H1 (cell line): Measurements from ENCODE around the gene ANKRD11. TPM values are rescaled to one million over a fixed set of nuclear protein-coding genes. Genes with fewer than 3 reads are reported as not detected.

Source experiments
- CTCF ChIA-PET: fragments of 300-600 bp; sonication (Branson Sonifier 250); formaldehyde crosslinking; loops from one replicate; lab custom pipeline; 2021; ENCODE audit not compliant: partially characterized antibody; lab: Charles Lee
- POLR2A ChIA-PET: fragments of 300-600 bp; sonication (Branson Sonifier 250); formaldehyde crosslinking; loops from one replicate; lab custom pipeline; 2021; ENCODE audit warnings: inconsistent platforms; ENCODE audit not compliant: partially characterized antibody; lab: Charles Lee
- DNase-seq, 2 experiments: peaks; one replicate each; pipeline versions ENCODE4 v3.0.0 to v3.0.0-alpha.2; 2010 to 2022; ENCODE audit warnings: low spot score in 2 of 2, low read depth in 1 of 2, mixed read lengths in 1 of 2
- FAIRE-seq: peaks from 2 replicates; lab custom pipeline; 2011; peaks lifted over from hg19 to GRCh38; lab: Jason Lieb, UNC
- H2AFZ ChIP-seq: 2 replicates; pipeline ENCODE4 v1.8.1; 2012; ENCODE audit warnings: low read length, inconsistent platforms
- H2AK5ac ChIP-seq: 2 replicates; pipeline ENCODE4 v1.6.1; 2013; ENCODE audit warnings: low read depth, low read length
- H2BK120ac ChIP-seq: replicated peaks from 2 replicates; pipeline ENCODE3; 2013; ENCODE audit warnings: low read depth, low read length, inconsistent platforms
- H2BK12ac ChIP-seq: 2 replicates; pipeline ENCODE4 v1.6.1; 2013; ENCODE audit warnings: low read depth, low read length
- H2BK15ac ChIP-seq: 2 replicates; pipeline ENCODE4 v1.6.1; 2013; ENCODE audit warnings: low read length
- H2BK20ac ChIP-seq: 2 replicates; pipeline ENCODE4 v1.6.1; 2013; ENCODE audit warnings: low read length
- H2BK5ac ChIP-seq: 2 replicates; pipeline ENCODE4 v1.6.1; 2013; ENCODE audit warnings: low read depth, low read length
- H3K14ac ChIP-seq: 2 replicates; pipeline ENCODE4 v1.6.1; 2013; ENCODE audit warnings: inconsistent platforms; ENCODE audit not compliant: insufficient read length
- H3K18ac ChIP-seq: 2 replicates; pipeline ENCODE4 v1.6.1; 2013; ENCODE audit warnings: low read length; ENCODE audit errors: extremely low read depth
- H3K23ac ChIP-seq: 2 replicates; pipeline ENCODE4 v1.6.1; 2013; ENCODE audit warnings: inconsistent platforms; ENCODE audit not compliant: insufficient read length
- H3K23me2 ChIP-seq: 2 replicates; pipeline ENCODE4 v1.6.1; 2013; ENCODE audit warnings: low read depth, low read length
- H3K27ac ChIP-seq: 2 replicates; pipeline ENCODE4 v1.6.1; 2011; ENCODE audit warnings: low read depth, low read length, inconsistent platforms
- H3K27me3 ChIP-seq, 4 experiments: replicated peaks in 1 of 4; 1 replicate in 1 of 4; 2 replicates in 3 of 4; pipeline versions ENCODE4 v1.6.1 to v1.8.1; 2011 to 2013; ENCODE audit warnings: low read length in 3 of 4, mild to moderate bottlenecking in 3 of 4, inconsistent platforms in 2 of 4, mixed read lengths in 2 of 4, moderate library complexity in 1 of 4; ENCODE audit not compliant: control insufficient read depth in 3 of 4, insufficient read depth in 3 of 4; ENCODE audit errors: extremely low read depth in 1 of 4
- H3K36me3 ChIP-seq, 4 experiments: 2 replicates each; pipeline versions ENCODE4 v1.6.1 to v1.8.1; 2011 to 2013; ENCODE audit warnings: mild to moderate bottlenecking in 4 of 4, low read length in 3 of 4, moderate library complexity in 2 of 4, control low read depth in 1 of 4, inconsistent platforms in 1 of 4; ENCODE audit not compliant: insufficient read depth in 4 of 4, control insufficient read depth in 2 of 4
- H3K4ac ChIP-seq: replicated peaks from 2 replicates; pipeline ENCODE3; 2013; ENCODE audit warnings: low read length, low read depth, mixed read lengths, inconsistent platforms; ENCODE audit not compliant: insufficient read length
- H3K4me1 ChIP-seq, 4 experiments: replicated peaks in 1 of 4; 1 replicate in 1 of 4; 2 replicates in 3 of 4; pipeline versions ENCODE4 v1.6.1 to v1.8.1; 2011 to 2013; ENCODE audit warnings: low read length in 3 of 4, inconsistent platforms in 2 of 4, mixed read lengths in 1 of 4; ENCODE audit not compliant: insufficient read depth in 4 of 4, control insufficient read depth in 3 of 4
- H3K4me2 ChIP-seq, 2 experiments: 2 replicates each; pipeline versions ENCODE4 v1.6.1 to v1.8.1; 2011 to 2013; ENCODE audit warnings: low read depth in 2 of 2, low read length in 2 of 2, control low read depth in 1 of 2, inconsistent platforms in 1 of 2, mild to moderate bottlenecking in 1 of 2; ENCODE audit not compliant: insufficient read depth in 1 of 2
- H3K4me3 ChIP-seq, 4 experiments: fragments of 200-600, 300-600 bp in 1 of 4; sonication (generic), shearing (Covaris generic), sonication (Bioruptor Twin) in 1 of 4; 2 replicates each; pipeline versions ENCODE4 v1.5.1 to v1.8.1; 2011 to 2016; ENCODE audit warnings: low read length in 4 of 4, low read depth in 3 of 4, control low read depth in 2 of 4, inconsistent platforms in 2 of 4, mild to moderate bottlenecking in 2 of 4, mixed read lengths in 1 of 4, moderate library complexity in 1 of 4; ENCODE audit not compliant: insufficient read depth in 2 of 4; ENCODE audit errors: extremely low read depth in 1 of 4
- H3K56ac ChIP-seq: replicated peaks from 2 replicates; pipeline ENCODE3; 2013; ENCODE audit warnings: low read depth, mild to moderate bottlenecking, mixed read lengths, low read length, inconsistent platforms; ENCODE audit not compliant: insufficient read length
- H3K79me1 ChIP-seq: 2 replicates; pipeline ENCODE4 v1.6.1; 2013; ENCODE audit warnings: low read depth, low read length, control low read depth
- H3K79me2 ChIP-seq, 2 experiments: 2 replicates each; pipeline versions ENCODE4 v1.6.1 to v1.8.1; 2012 to 2013; ENCODE audit warnings: low read length in 2 of 2, mild to moderate bottlenecking in 2 of 2, inconsistent platforms in 1 of 2; ENCODE audit not compliant: insufficient read depth in 2 of 2, control insufficient read depth in 1 of 2
- H3K9ac ChIP-seq, 4 experiments: replicated peaks in 1 of 4; 1 replicate in 1 of 4; 2 replicates in 3 of 4; pipeline versions ENCODE4 v1.6.1 to v1.8.1; 2011 to 2013; ENCODE audit warnings: low read depth in 3 of 4, low read length in 3 of 4, control low read depth in 2 of 4, mild to moderate bottlenecking in 2 of 4, moderate library complexity in 2 of 4, inconsistent platforms in 1 of 4; ENCODE audit errors: extremely low read depth in 1 of 4
- H3K9me3 ChIP-seq, 2 experiments: 2 replicates each; pipeline versions ENCODE4 v1.6.1 to v1.8.1; 2012 to 2013; ENCODE audit warnings: mild to moderate bottlenecking in 2 of 2, moderate library complexity in 2 of 2, control low read depth in 1 of 2, inconsistent platforms in 1 of 2, low read depth in 1 of 2, low read length in 1 of 2, mixed read lengths in 1 of 2; ENCODE audit not compliant: insufficient read depth in 2 of 2
- H4K20me1 ChIP-seq, 2 experiments: replicated peaks in 1 of 2; 2 replicates each; pipeline versions ENCODE3 to v1.8.1; 2011 to 2013; ENCODE audit warnings: inconsistent platforms in 2 of 2, low read length in 2 of 2, mild to moderate bottlenecking in 1 of 2; ENCODE audit not compliant: insufficient read depth in 2 of 2, control insufficient read depth in 1 of 2
- H4K5ac ChIP-seq: 2 replicates; pipeline ENCODE4 v1.6.1; 2013; ENCODE audit warnings: low read length, low read depth, mixed read lengths, inconsistent platforms; ENCODE audit not compliant: insufficient read length
- H4K8ac ChIP-seq: 2 replicates; pipeline ENCODE4 v1.8.0; 2013; ENCODE audit warnings: mild to moderate bottlenecking, moderate library complexity, low read length, inconsistent platforms; ENCODE audit not compliant: insufficient read depth; ENCODE audit errors: extremely low read depth
- H4K91ac ChIP-seq: replicated peaks from 2 replicates; pipeline ENCODE3; 2013; ENCODE audit warnings: low read length, mixed read lengths, inconsistent platforms; ENCODE audit not compliant: insufficient read length
- ASH2L ChIP-seq: fragments of 200-600, 300-600 bp; sonication (generic); IDR thresholded peaks from one replicate; pipeline ENCODE4 v1.7.1; 2017; ENCODE audit warnings: low read length
- BRCA1 ChIP-seq: IDR thresholded peaks from 2 replicates; pipeline ENCODE4 v1.6.1; 2012; ENCODE audit warnings: low read depth, low read length, improper control_type of control experiment
- CBX5 ChIP-seq: fragments of 300-800, 300-1000 bp; sonication (generic); IDR thresholded peaks from 2 replicates; pipeline ENCODE4 v1.7.1; 2016; ENCODE audit warnings: antibody characterized with exemption, low read length, low read depth
- CEBPB ChIP-seq: IDR thresholded peaks from 2 replicates; pipeline ENCODE4 v1.6.1; 2012; ENCODE audit warnings: low read depth, low read length
- EZH2 ChIP-seq: fragments of 200-600 bp; sonication (generic); IDR thresholded peaks from 2 replicates; pipeline ENCODE4 v1.7.1; 2012; ENCODE audit warnings: low read depth, mild to moderate bottlenecking, moderate library complexity, low read length, inconsistent platforms; ENCODE audit not compliant: severe bottlenecking
- GTF2F1 ChIP-seq: IDR thresholded peaks from 2 replicates; pipeline ENCODE4 v1.6.1; 2012; ENCODE audit warnings: low read depth, low read length, improper control_type of control experiment, borderline replicate concordance
- JUN ChIP-seq: IDR thresholded peaks from 2 replicates; pipeline ENCODE4 v1.6.1; 2011; ENCODE audit warnings: low read depth, mild to moderate bottlenecking, improper control_type of control experiment, low read length
- JUND ChIP-seq: IDR thresholded peaks from 2 replicates; pipeline ENCODE4 v1.6.1; 2011; ENCODE audit warnings: mild to moderate bottlenecking, improper control_type of control experiment, low read length
- MAFK ChIP-seq: IDR thresholded peaks from 2 replicates; pipeline ENCODE4 v1.6.1; 2012; ENCODE audit warnings: low read depth, mild to moderate bottlenecking, improper control_type of control experiment, low read length
- RAD21 ChIP-seq, 2 experiments: IDR thresholded peaks in 1 of 2; conservative IDR thresholded peaks in 1 of 2; 2 replicates each; pipeline ENCODE4 v1.6.1; 2011; ENCODE audit warnings: low read depth in 2 of 2, low read length in 2 of 2, improper control_type of control experiment in 1 of 2, inconsistent platforms in 1 of 2, mild to moderate bottlenecking in 1 of 2, moderate library complexity in 1 of 2
- SIRT6 ChIP-seq: IDR thresholded peaks from one replicate; pipeline ENCODE4 v1.7.1; 2012; ENCODE audit warnings: low read length, inconsistent platforms
- SP4 ChIP-seq: IDR thresholded peaks from 2 replicates; pipeline ENCODE4 v1.6.1; 2012; ENCODE audit warnings: low read length, inconsistent platforms
- SUZ12 ChIP-seq: fragments of 200-600 bp; sonication (generic); IDR thresholded peaks from 2 replicates; pipeline ENCODE4 v1.6.1; 2012; ENCODE audit warnings: mild to moderate bottlenecking, inconsistent platforms, low read length, moderate library complexity, mixed read lengths
- TAF7 ChIP-seq: optimal IDR thresholded peaks from 2 replicates; pipeline ENCODE3; 2011; ENCODE audit warnings: low read depth, mild to moderate bottlenecking, inconsistent platforms, low read length, moderate library complexity, borderline replicate concordance
- WGBS, 2 experiments: shearing (Covaris generic) in 1 of 2; methylation state at CpG; one replicate each; pipeline versions ENCODE4 v1.1.6 to v1.1.7; 2013 to 2015; ENCODE audit warnings: low lambda C conversion rate in 2 of 2, mixed read lengths in 2 of 2, inconsistent platforms in 1 of 2, low coverage in 1 of 2, missing lambda C conversion rate in 1 of 2; ENCODE audit not compliant: insufficient replicate concordance in 2 of 2, insufficient coverage in 1 of 2, insufficient read length in 1 of 2; ENCODE audit errors: extremely low coverage in 1 of 2, missing lambda C conversion rate in 1 of 2; 5-methylcytosine and 5-hydroxymethylcytosine counted together
- polyA plus RNA-seq, 7 experiments: library from polyadenylated mRNA; depleted of rRNA in 3 of 7; stranded (reverse) in 5 of 7; unstranded in 2 of 7; fragments of >200 nt in 5 of 7; fragments of 200-250 nt in 2 of 7; gene quantifications; 1 replicate in 5 of 7; 2 replicates in 1 of 7; 4 replicates in 1 of 7; pipeline versions ENCODE4 v1.2.1 to v1.2.3, GENCODE V29; 2011 to 2013; ENCODE audit warnings: missing spikeins in 2 of 7, mixed read lengths in 2 of 7
- total RNA-seq: library from RNA; stranded (reverse); fragmentation: NEBNext Ultra II Directional; extraction: Animal tissue kit (Norgen Biotek cat#: 25700); gene quantifications from 2 replicates; pipeline ENCODE4 v1.2.1, GENCODE V29; 2021

ANKRD11 gene
- total and polyA plus RNA-seq, 2 of the 8 experiments (the other 6 are each of a cell fraction or from before 2014, with no cell fraction given) = 46.5 to 142 TPM

GRCh38 chr16:89375021-89375420 lies 115.3 kb downstream of the ANKRD11 start:
- H3K36me3 ChIP-seq = no peaks in the 10 kb centered on the region; a peak in 1 of 8 replicates
- no peak overlapping the region for H2AK5ac ChIP-seq
- H3K4ac ChIP-seq = no peak overlapping the region
- no peak overlapping the region for H3K56ac ChIP-seq
- H4K91ac ChIP-seq = no peak overlapping the region
- DNase-seq = no peak
- no peak for TF ChIP-seq JUND
- no peak for TF ChIP-seq CEBPB
- TF ChIP-seq GTF2F1 = no peak
- TF ChIP-seq BRCA1 = no peak
- no peak for TF ChIP-seq RAD21 (IDR thresholded peaks at IDR 0.05 in 1 of 2, conservative IDR thresholded peaks at IDR 0.05 in 1 of 2; ENCODE audit: low read depth in 2 of 2, low read length in 2 of 2)
- TF ChIP-seq SUZ12 = no peak
- TF ChIP-seq TAF7 = no peak
- no peak for TF ChIP-seq ASH2L
- no peak for TF ChIP-seq SP4
- TF ChIP-seq SIRT6 = no peak
- TF ChIP-seq CBX5 = no peak
- TF ChIP-seq JUN = no peak
- TF ChIP-seq MAFK = no peak
- TF ChIP-seq EZH2 = no peak
- no peak overlapping the region for H3K14ac ChIP-seq
- no peaks in the 10 kb centered on the region for H3K23me2 ChIP-seq
- H2BK120ac ChIP-seq = no peak overlapping the region
- H2BK15ac ChIP-seq = no peak overlapping the region
- peak overlapping the region; percentile 75; the same call in 1 of the 2 replicates for H2BK5ac ChIP-seq
- H3K18ac ChIP-seq = 0 out of 2 replicates have a peak overlapping the region, but pooled peaks have one; percentile 51
- H3K9ac ChIP-seq = no peak overlapping the region
- H3K79me2 ChIP-seq = peaks cover 45 to 100% of the 10 kb centered on the region in 2 experiments
- H3K9me3 ChIP-seq = no peaks in the 10 kb centered on the region
- POLR2A ChIA-PET = interaction anchor here (0.6 to 1.4 kb wide), 6 partner anchors 12 to 134 kb away, joined by 3 to 5 read pairs (median 3); no protein-coding TSS in a partner anchor
- peak overlapping the region; percentile 31; the same call in 1 of the 2 replicates for H4K8ac ChIP-seq
- H3K4me3 ChIP-seq = no peak overlapping the region
- H4K5ac ChIP-seq = no peak overlapping the region
- H3K4me2 ChIP-seq = no peak overlapping the region; a peak in 1 of 4 replicates
- H4K20me1 ChIP-seq = peaks cover 60 to 62% of the 10 kb centered on the region in 2 experiments
- WGBS, 2 experiments = 92% methylated on average over 19 of the region's 19 CpGs; no CpG with 5 or more reads in 1 of the 2 experiments
- H2AFZ ChIP-seq = no peak overlapping the region
- H3K4me1 ChIP-seq = peaks cover 3 to 14% (median 3%) of the 10 kb centered on the region in 4 experiments; a peak in 5 of 7 replicates
- H3K27ac ChIP-seq = no peak overlapping the region
- CTCF ChIA-PET = interaction anchor here (0.6 to 2.5 kb wide), 13 partner anchors 10 to 83 kb away, joined by 3 to 13 read pairs (median 3); no protein-coding TSS in a partner anchor
- no peak overlapping the region for H3K23ac ChIP-seq
- H3K27me3 ChIP-seq = no peaks in the 10 kb centered on the region
- no peak for FAIRE-seq
- no peak overlapping the region for H2BK12ac ChIP-seq
- no peak overlapping the region for H2BK20ac ChIP-seq
- H3K79me1 ChIP-seq = peaks cover 41% of the 10 kb centered on the region
